Mesothelial cell of epicardium (in vitro differentiated cells): ENCODE measurements around the gene ATF4. TPM values are rescaled to one million over a fixed set of nuclear protein-coding genes. Genes with fewer than 3 reads are reported as not detected.

Experiments used
- DNase-seq, 2 experiments: peaks; one replicate each; pipeline ENCODE4 v3.0.0; 2021; ENCODE audit warnings: low spot score in 2 of 2; ENCODE audit not compliant: unreplicated experiment in 2 of 2
- H3K27ac Mint-ChIP-seq: 2 replicates; pipeline ENCODE4 v1.8.0; 2021; ENCODE audit warnings: mixed read lengths
- H3K27me3 Mint-ChIP-seq: 2 replicates; pipeline ENCODE4 v1.8.0; 2021; ENCODE audit warnings: low read depth, mixed read lengths
- H3K36me3 Mint-ChIP-seq: 2 replicates; pipeline ENCODE4 v1.8.0; 2021; ENCODE audit warnings: mixed read lengths
- H3K4me1 Mint-ChIP-seq: 2 replicates; pipeline ENCODE4 v1.8.0; 2021; ENCODE audit warnings: mixed read lengths
- H3K4me3 Mint-ChIP-seq: 2 replicates; pipeline ENCODE4 v1.8.0; 2021; ENCODE audit warnings: mild to moderate bottlenecking, moderate library complexity, mixed read lengths
- H3K9me3 Mint-ChIP-seq: 2 replicates; pipeline ENCODE4 v1.8.0; 2021; ENCODE audit warnings: mixed read lengths
- CTCF ChIP-seq: fragments of 200-600 bp; sonication (generic); IDR thresholded peaks from one replicate; pipeline ENCODE4 v1.5.0; 2021; ENCODE audit warnings: antibody characterized with exemption; ENCODE audit not compliant: unreplicated experiment
- total RNA-seq: library from RNA; stranded (reverse); gene quantifications from 3 replicates; pipeline ENCODE4 v1.2.1, GENCODE V29; 2021

The ATF4 gene
- total RNA-seq, 1 donor from 2014 or later = 361 TPM

GRCh38 chr22:39490966-39491680 is 29.2 kb upstream of the ATF4 start:
- H3K4me3 Mint-ChIP-seq = no peak overlapping the region
- no peak for TF ChIP-seq CTCF
- H3K27me3 Mint-ChIP-seq = no peaks in the 10 kb centered on the region
- DNase-seq = no peak
- H3K4me1 Mint-ChIP-seq = peaks cover 5% of the 10 kb centered on the region
- H3K9me3 Mint-ChIP-seq = no peaks in the 10 kb centered on the region
- no peak overlapping the region for H3K27ac Mint-ChIP-seq
- H3K36me3 Mint-ChIP-seq = peaks cover 9% of the 10 kb centered on the region

GRCh38 chr22:39491696-39492095 is 28.7 kb upstream of the ATF4 start:
- Mint-ChIP-seq H3K4me1 (peaks cover 5% of the 10 kb centered on the region), H3K4me3 (no peak overlapping the region), H3K36me3 (peaks cover 9% of the 10 kb centered on the region), H3K9me3 (no peaks in the 10 kb centered on the region), H3K27me3 (no peaks in the 10 kb centered on the region), H3K27ac (no peak overlapping the region)
- no peak for TF ChIP-seq CTCF
- DNase-seq = no peak

GRCh38 chr22:39492186-39492585 is 28.2 kb upstream of the ATF4 start:
- no peaks in the 10 kb centered on the region for H3K9me3 Mint-ChIP-seq
- peaks cover 5% of the 10 kb centered on the region for H3K4me1 Mint-ChIP-seq
- TF ChIP-seq CTCF = no peak
- no peak overlapping the region for H3K27ac Mint-ChIP-seq
- DNase-seq = no peak
- H3K27me3 Mint-ChIP-seq = no peaks in the 10 kb centered on the region
- no peak overlapping the region for H3K4me3 Mint-ChIP-seq
- H3K36me3 Mint-ChIP-seq = peaks cover 8% of the 10 kb centered on the region

- Mint-ChIP-seq H3K9me3 (no peaks in the 10 kb centered on the region), H3K27ac (no peak overlapping the region), H3K4me1 (peaks cover 9% of the 10 kb centered on the region), H3K4me3 (no peak overlapping the region), H3K27me3 (no peaks in the 10 kb centered on the region), H3K36me3 (no peaks in the 10 kb centered on the region)
- no peak for TF ChIP-seq CTCF
- no peak for DNase-seq
Measured at GRCh38 chr22:39493759-39494158, 26.6 kb upstream of the ATF4 start.

- H3K27ac Mint-ChIP-seq = no peak overlapping the region
- no peaks in the 10 kb centered on the region for H3K27me3 Mint-ChIP-seq
- no peak overlapping the region for H3K4me3 Mint-ChIP-seq
Measured at GRCh38 chr22:39494471-39495120, 25.8 kb upstream of the ATF4 start.

More at GRCh38 chr22:39494471-39495120, 25.8 kb upstream of the ATF4 start:
- peaks cover 12% of the 10 kb centered on the region for H3K4me1 Mint-ChIP-seq
- H3K9me3 Mint-ChIP-seq = no peaks in the 10 kb centered on the region
- DNase-seq = no peak
- H3K36me3 Mint-ChIP-seq = no peaks in the 10 kb centered on the region
- no peak for TF ChIP-seq CTCF
